Muscle layer of duodenum (tissue), 2 donors: ENCODE measurements around the gene SLC38A1.

Experiments
- H3K27ac ChIP-seq: one replicate; pipeline ENCODE4 v1.7.0; 2013; ENCODE audit warnings: mild to moderate bottlenecking, low read length
- H3K27me3 ChIP-seq: one replicate; pipeline ENCODE4 v1.7.0; 2013; ENCODE audit warnings: low read depth, mild to moderate bottlenecking, control low read depth, low read length
- H3K36me3 ChIP-seq, 2 donors: one replicate each; pipeline ENCODE4 v1.7.0; 2013; ENCODE audit warnings: low read length in 2 of 2, control low read depth in 1 of 2, mild to moderate bottlenecking in 1 of 2; ENCODE audit not compliant: insufficient read depth in 2 of 2, control insufficient read depth in 1 of 2
- H3K4me1 ChIP-seq, 2 donors: one replicate each; pipeline ENCODE4 v1.7.0; 2013; ENCODE audit warnings: low read length in 2 of 2, mild to moderate bottlenecking in 2 of 2, control low read depth in 1 of 2, moderate library complexity in 1 of 2; ENCODE audit not compliant: insufficient read depth in 2 of 2, control insufficient read depth in 1 of 2
- H3K4me3 ChIP-seq, 2 donors: one replicate each; pipeline ENCODE4 v1.7.0; 2013; ENCODE audit warnings: low read length in 2 of 2, low read depth in 1 of 2, mild to moderate bottlenecking in 1 of 2
- H3K9me3 ChIP-seq, 2 donors: one replicate each; pipeline ENCODE4 v1.7.0; 2013; ENCODE audit warnings: low read length in 2 of 2, control low read depth in 1 of 2, mild to moderate bottlenecking in 1 of 2; ENCODE audit not compliant: control insufficient read depth in 1 of 2
- donor health status: healthy.

Gene SLC38A1

GRCh38 chr12:46160981-46161690 lies 107.7 kb downstream of the SLC38A1 start:
- no peak overlapping the region for H3K27ac ChIP-seq
- no peak overlapping the region for H3K4me3 ChIP-seq
- H3K4me1 ChIP-seq = peaks cover 16 to 37% of the 10 kb centered on the region in 2 donors
- H3K36me3 ChIP-seq = no peaks in the 10 kb centered on the region
- no peaks in the 10 kb centered on the region for H3K27me3 ChIP-seq
- H3K9me3 ChIP-seq = no peaks in the 10 kb centered on the region

- Histone ChIP-seq H3K27ac (peak overlapping the region; percentile 35), H3K27me3 (no peaks in the 10 kb centered on the region), H3K9me3 (no peaks in the 10 kb centered on the region), H3K36me3 (no peaks in the 10 kb centered on the region), H3K4me1 (peaks cover 16 to 37% of the 10 kb centered on the region in 2 donors), H3K4me3 (no peak overlapping the region)
Observed at GRCh38 chr12:46160101-46160980, 108.5 kb downstream of the SLC38A1 start.

- Histone ChIP-seq H3K27me3 (no peaks in the 10 kb centered on the region), H3K36me3 (no peaks in the 10 kb centered on the region), H3K9me3 (no peaks in the 10 kb centered on the region), H3K4me3 (no peak overlapping the region), H3K27ac (peak overlapping the region; percentile 35), H3K4me1 (peaks cover 16 to 37% of the 10 kb centered on the region in 2 donors)
Observed at GRCh38 chr12:46159309-46159901, 109.4 kb downstream of the SLC38A1 start.

GRCh38 chr12:46158501-46158900 lies 110.3 kb downstream of the SLC38A1 start:
- no peaks in the 10 kb centered on the region for H3K36me3 ChIP-seq
- no peaks in the 10 kb centered on the region for H3K9me3 ChIP-seq
- no peaks in the 10 kb centered on the region for H3K27me3 ChIP-seq
- H3K4me1 ChIP-seq = peaks cover 20 to 46% of the 10 kb centered on the region in 2 donors
- no peak overlapping the region for H3K4me3 ChIP-seq
- H3K27ac ChIP-seq = no peak overlapping the region

GRCh38 chr12:46154221-46154985 lies 114.4 kb downstream of the SLC38A1 start:
- no peak overlapping the region for H3K27ac ChIP-seq

GRCh38 chr12:46153268-46153872 lies 115.5 kb downstream of the SLC38A1 start:
- Histone ChIP-seq H3K27ac (no peak overlapping the region), H3K36me3 (no peaks in the 10 kb centered on the region), H3K4me3 (no peak overlapping the region), H3K4me1 (peaks cover 14 to 27% of the 10 kb centered on the region in 2 donors), H3K27me3 (no peaks in the 10 kb centered on the region), H3K9me3 (no peaks in the 10 kb centered on the region)

More at GRCh38 chr12:46154221-46154985, 114.4 kb downstream of the SLC38A1 start:
- H3K4me1 ChIP-seq = peaks cover 14 to 38% of the 10 kb centered on the region in 2 donors
- H3K36me3 ChIP-seq = no peaks in the 10 kb centered on the region
- H3K9me3 ChIP-seq = no peaks in the 10 kb centered on the region
- no peak overlapping the region for H3K4me3 ChIP-seq
- H3K27me3 ChIP-seq = no peaks in the 10 kb centered on the region

GRCh38 chr12:46152456-46152855 lies 116.4 kb downstream of the SLC38A1 start:
- no peak overlapping the region for H3K4me3 ChIP-seq
- H3K27me3 ChIP-seq = no peaks in the 10 kb centered on the region
- H3K4me1 ChIP-seq = peaks cover 7 to 18% of the 10 kb centered on the region in 2 donors
- no peaks in the 10 kb centered on the region for H3K36me3 ChIP-seq
- no peak overlapping the region for H3K27ac ChIP-seq
- H3K9me3 ChIP-seq = no peaks in the 10 kb centered on the region

GRCh38 chr12:46150735-46151134 lies 118.1 kb downstream of the SLC38A1 start:
- H3K4me3 ChIP-seq = no peak overlapping the region
- no peaks in the 10 kb centered on the region for H3K9me3 ChIP-seq
- peaks cover 5 to 18% of the 10 kb centered on the region in 2 donors for H3K4me1 ChIP-seq
- H3K36me3 ChIP-seq = no peaks in the 10 kb centered on the region
- H3K27me3 ChIP-seq = no peaks in the 10 kb centered on the region
- H3K27ac ChIP-seq = no peak overlapping the region

GRCh38 chr12:46149905-46150304 lies 118.9 kb downstream of the SLC38A1 start:
- Histone ChIP-seq H3K27ac (no peak overlapping the region), H3K9me3 (no peaks in the 10 kb centered on the region), H3K27me3 (no peaks in the 10 kb centered on the region), H3K36me3 (no peaks in the 10 kb centered on the region), H3K4me3 (no peak overlapping the region), H3K4me1 (peaks cover 5 to 18% of the 10 kb centered on the region in 2 donors)

- H3K27me3 ChIP-seq = no peaks in the 10 kb centered on the region
- H3K27ac ChIP-seq = no peak overlapping the region
- H3K36me3 ChIP-seq = no peaks in the 10 kb centered on the region
- no peak overlapping the region for H3K4me3 ChIP-seq
- H3K4me1 ChIP-seq = peaks cover 5 to 15% of the 10 kb centered on the region in 2 donors
- H3K9me3 ChIP-seq = no peaks in the 10 kb centered on the region
Observed at GRCh38 chr12:46149079-46149464, 119.8 kb downstream of the SLC38A1 start.
